ENCODE results near the gene SPNS3.
A peak's percentile ranks its signal among the peaks of the same experiment; 100 is the strongest.

The SPNS3 gene

DNA sequence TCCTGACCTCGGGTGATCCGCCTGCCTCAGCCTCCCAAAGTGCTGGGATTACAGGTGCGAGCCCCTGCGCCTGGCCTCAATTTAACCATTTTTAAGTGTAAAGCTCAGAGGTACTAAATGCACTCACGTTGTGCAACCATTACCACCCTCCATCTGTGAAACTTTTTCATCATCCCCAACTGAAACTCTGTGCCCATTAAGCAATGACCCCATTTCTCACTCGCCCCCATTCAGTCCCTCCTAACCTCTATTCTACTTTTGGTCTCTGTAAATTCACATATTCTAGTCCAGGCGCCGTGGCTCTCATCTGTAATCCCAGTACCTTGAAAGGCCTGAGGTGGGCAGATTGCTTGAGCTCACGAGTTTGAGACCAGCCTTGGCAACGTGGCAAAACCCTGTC, 8.3 kb upstream of the SPNS3 start:
- Histone ChIP-seq H3K4me3 (no peak overlapping the region), H3K27ac (no peak overlapping the region)

DNA sequence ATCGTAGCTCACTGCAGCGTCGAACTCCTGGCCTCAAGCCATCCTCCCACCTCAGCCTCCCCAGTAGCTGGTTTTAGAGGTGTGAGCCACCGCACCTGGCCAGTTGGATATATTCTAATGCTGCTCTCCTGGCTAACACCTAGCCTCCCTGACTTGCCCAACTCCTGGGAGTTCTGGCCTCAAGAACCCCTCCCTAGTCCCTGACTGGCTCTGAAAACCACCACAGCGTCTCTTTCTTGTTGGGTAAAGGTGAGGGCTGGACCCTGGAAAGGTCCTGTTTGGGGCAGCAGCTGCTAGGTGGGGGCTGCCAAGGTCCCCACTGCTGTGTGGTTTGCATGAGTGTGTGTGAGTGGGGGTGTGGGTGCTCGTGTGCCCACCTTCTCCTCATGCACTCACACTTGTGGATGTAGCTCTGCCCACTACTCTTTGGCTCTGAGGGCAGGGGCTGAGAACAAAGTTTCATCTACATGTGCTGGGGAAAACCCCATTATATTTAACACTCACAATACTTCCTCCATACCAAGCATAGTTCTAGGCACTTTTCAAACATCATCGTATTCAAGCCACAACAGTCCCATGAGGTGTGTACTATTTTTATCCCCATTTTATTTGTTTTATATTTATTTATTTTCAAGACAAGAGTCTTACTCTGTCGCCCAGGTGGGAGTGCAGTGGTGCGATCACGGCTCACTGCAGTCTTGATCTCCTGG, 7.1 kb upstream of the SPNS3 start:
- no peak overlapping the region for H3K27ac ChIP-seq
- no peak overlapping the region for H3K4me3 ChIP-seq

DNA sequence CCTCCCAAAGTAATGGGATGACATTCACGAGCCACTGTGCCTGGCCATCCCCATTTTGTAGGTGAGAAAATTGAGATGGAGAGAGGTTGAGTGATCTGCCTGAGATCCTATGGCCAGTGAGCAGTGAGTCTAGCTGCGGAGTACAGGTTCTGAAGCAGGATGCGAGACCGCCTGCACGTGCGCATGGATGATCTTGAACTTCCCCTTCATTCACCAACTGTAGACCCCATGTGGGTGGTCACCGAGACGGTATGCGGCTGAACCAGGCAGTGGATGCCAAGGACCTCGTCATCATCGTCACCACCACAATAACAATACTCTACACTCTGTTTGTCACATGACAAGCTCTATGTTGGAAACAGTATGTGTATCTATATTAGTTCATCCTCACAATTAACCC, 6.2 kb upstream of the SPNS3 start:
- Histone ChIP-seq H3K27ac (no peak overlapping the region), H3K4me3 (no peak overlapping the region)

DNA sequence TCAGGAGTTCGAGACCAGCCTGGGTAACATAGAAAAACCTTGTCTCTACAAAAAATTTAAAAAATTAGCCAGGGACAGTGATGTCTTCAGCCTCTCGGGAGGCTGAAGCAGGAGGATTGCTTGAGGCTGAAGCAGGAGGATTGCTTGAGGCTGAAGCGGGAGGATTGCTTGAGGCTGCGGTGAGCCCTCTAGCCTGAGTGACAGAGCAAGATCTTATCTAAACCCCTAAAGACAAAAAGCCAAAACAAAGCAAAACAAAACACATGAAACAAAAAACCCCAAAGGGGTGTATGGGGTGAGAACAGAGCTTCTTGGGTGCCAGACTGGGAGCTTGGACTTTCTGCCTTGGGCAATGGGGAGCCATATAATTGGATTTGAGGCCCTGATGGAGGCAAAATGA, 2.6 kb downstream of the SPNS3 start:
- Histone ChIP-seq H3K27ac (peak overlapping the region in 3 of 21 experiments; percentile 16 to 58 (median 30)), H3K4me3 (no peak overlapping the region)

DNA sequence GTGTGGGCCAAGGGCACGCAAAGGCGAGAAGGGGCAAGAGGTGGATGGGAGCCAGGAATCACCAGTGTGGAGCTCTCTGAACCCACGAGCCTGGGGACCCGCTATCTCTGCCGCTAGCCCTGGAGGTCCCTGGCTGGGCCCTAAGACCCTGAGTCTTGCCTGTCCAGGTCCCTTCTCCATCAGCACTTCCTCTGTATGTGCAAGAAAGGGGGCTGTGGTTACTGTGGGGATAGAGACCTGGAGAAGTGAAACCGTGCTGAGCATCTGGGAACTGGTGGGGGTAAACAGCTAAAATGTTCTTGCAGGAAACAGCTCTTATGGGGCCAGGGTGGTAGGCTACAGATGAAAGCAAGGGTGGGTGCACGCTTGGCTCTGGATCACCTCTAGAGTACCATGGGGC, 3.1 kb downstream of the SPNS3 start:
- H3K27ac ChIP-seq, result peak overlapping the region in 2 of 21 experiments; percentile 30 to 58
- H3K4me3 ChIP-seq, result no peak overlapping the region

DNA sequence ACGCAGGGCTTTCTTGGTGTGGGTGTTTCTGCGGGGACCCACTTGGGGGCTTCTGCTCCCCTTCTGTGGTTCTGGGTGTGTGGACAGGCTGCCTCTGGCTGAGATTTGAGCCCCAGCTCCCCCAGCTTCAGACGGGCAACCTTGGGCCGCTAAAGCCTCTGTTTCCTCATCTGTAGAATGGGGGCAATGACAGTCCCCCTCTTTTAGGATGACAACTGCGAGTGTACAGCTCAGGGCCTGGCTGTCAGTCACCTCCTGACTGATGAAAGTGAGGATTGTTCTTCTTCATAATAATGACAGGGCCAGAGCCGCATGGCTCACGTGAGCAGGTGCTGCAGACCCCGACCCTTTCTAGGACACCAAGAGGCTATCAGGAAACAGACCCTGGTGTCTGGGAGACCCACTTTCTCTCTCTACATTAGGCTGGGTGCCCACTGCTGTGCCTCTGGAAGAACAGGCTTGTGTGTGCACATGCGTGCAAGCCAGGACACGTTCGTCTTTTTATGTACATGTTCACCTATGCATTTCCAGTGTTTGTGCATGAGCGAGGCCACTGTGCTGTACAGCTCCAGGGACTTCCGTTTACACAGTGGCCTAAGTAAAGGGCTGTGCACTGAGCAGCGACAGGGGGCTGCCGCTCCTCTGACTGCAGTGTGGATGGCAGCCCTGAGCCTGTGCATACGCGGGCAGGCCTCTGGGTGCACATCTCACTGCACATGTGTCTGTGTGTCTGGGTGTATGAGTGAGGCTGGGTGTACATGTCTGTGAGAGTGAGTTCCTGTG, 4.6 kb downstream of the SPNS3 start:
- no peak overlapping the region for H3K4me3 ChIP-seq

DNA sequence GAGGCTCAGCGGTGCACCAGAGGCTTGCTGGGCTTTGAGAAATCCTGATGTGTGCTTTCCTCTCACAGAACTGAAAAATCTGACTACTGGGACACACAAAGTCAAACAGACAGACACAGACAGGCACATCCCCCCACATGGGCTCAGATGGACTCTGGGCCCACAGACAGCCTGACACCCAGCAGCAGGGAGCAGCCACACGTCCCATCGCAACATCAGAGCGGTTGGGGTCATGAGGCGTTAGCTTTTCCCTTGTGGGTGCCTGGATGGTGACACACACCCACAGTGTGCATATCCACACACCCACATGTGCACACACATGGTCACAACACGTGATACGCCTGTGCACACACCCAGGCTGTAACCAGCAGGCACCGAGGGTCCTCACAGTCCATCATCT, 6.3 kb downstream of the SPNS3 start:
- Histone ChIP-seq H3K27ac (no peak overlapping the region), H3K4me3 (no peak overlapping the region)

More for the DNA sequence above, 4.6 kb downstream of the SPNS3 start:
- H3K27ac ChIP-seq, result no peak overlapping the region

DNA sequence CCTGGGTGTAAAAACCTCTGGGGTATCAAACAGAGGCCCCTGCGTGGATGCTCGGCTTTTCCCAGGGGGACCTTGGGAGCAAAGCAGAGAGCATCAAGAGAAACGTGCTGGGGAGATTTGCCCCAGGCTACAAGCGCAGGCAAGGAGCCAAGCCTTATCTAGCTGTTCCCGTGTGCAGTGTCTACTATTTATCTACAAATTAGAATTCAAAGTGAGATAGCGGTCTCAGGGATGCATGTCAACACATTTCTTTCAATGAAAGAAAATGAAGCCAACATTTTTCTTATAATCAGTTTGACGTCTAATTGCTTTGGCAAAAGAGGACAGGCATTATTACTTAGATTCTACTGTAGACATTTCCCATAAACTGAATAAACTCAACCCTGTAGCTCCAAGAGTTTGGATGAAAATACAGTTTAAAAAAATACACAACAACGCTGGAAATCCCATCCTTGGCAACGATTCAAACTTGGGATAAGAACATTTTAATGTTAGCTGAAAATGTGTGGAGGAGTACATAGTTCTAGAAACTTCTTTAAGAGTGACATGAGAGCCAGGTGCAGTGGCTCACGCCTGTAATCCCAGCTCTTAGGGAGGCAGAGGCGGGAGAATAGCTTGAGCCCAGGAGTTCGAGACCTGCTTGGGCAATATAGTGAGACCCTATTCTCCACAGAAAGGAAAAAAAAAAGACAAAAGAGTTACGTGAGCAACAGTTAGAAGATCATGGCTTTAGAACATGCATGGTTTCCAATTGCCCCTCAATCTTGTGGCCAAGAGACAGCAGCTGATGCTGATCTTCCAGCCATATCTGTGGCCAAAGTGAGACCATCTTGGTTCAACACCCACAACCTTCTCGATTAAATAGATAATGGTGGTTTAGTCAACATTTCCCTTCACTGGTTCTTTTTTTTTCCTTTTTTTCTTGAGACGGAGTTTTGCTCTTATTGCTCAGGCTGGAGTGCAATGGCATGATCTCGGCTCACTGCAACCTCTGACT, 7.2 kb downstream of the SPNS3 start:
- H3K27ac ChIP-seq, result no peak overlapping the region
- H3K4me3 ChIP-seq, result no peak overlapping the region

DNA sequence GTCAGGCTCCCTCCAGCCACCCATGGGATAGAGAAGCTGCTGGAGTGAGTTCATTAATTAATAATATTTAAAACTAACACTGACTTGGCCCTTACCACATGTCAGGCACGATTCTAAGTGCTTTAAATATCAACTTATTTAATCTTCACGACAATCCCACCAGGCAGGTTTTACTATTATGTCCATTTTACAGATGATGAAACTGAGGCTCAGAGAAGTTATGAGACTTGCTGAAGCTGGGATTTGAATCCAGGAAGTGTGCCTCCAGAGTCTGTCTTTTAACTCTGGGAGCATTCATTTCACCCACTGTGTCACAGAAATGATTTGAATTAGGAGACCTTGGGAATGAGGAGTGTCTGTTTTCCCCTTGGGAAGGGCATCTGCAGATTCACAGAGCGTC, 8.8 kb downstream of the SPNS3 start:
- Histone ChIP-seq H3K4me3 (no peak overlapping the region), H3K27ac (no peak overlapping the region)

DNA sequence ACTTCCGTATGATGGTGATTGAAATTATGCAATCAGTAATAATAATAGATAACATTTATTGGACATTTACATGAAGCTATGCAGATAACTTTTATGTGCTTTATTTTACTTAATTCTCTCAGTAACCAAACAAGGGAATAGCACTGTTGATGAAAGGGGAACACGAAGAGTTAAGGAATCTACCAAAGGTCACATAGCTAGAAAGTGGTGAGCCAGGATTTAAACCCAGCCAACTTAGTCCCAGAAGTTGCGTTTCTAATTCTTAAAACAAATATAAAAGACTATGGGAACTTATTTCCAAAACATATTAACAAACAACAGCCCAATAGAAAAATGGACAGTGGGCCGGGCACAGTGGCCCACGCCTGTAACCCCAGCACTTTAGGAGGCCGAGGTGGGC, 9.7 kb downstream of the SPNS3 start:
- no peak overlapping the region for H3K27ac ChIP-seq

GRCh38 chr17:4444782-4445473, 11.2 kb downstream of the SPNS3 start:
- Histone ChIP-seq H3K4me3 (no peak overlapping the region), H3K27ac (no peak overlapping the region)

More for the DNA sequence above, 9.7 kb downstream of the SPNS3 start:
- H3K4me3 ChIP-seq, result no peak overlapping the region

DNA sequence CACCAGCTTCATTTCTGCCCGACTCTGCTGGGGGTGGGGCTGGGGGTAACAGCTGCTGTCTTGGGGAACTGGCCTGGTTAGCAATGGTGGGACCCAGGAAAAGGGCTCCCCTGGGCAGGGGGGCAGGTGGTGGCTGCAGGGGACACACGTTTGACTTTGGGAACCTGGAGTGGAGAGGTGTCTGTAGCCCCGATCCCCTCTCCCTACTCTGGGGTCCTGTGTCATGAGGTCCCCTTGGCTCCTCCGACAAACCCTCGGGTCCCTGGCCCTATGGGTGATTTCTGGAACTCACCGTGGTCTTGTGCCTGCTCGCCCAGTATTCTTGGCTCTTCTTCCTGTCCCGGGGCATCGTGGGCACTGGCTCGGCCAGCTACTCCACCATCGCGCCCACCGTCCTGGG, 12.0 kb downstream of the SPNS3 start:
- Histone ChIP-seq H3K4me3 (no peak overlapping the region), H3K27ac (peak overlapping the region in 1 of 21 experiments; percentile 5)

DNA sequence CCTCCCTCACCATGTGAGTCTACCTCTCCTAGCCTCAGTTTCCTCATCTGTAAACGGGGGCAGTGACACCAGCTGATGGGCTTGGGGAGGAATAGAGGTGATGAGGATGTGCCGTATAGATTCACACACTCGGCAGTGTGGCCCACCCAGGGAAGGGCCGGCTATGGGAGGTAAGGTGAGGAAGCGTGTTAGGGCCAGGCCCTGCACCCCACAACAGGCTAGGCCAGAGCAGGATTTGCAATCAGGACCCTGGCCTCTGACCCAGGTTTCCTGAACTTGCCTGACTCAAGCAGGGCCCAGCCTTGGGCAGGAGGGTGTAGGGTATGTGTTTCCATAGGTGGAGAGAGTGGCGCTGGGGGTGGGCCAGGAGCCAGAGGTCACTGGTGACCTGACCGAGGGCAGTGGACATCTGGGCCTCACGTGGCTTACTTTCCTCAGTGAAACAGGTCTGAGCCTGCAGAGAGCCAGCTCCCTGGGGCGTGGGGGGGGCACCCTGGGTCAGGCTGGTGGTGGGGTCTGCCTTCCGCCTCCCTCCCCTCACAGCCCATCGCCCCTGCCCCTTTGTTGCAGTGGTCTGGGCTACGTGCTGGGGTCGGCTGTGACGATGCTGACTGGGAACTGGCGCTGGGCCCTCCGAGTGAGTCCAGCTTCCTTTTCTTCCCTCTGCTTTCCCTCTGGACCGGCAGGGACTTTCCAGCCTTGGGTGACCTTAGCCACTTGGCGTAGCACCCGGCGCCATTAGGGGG, 12.8 kb downstream of the SPNS3 start:
- no peak overlapping the region for H3K4me3 ChIP-seq
- peak overlapping the region in 5 of 21 experiments; percentile 5 to 37 (median 17) for H3K27ac ChIP-seq

- Histone ChIP-seq H3K27ac (peak overlapping the region in 4 of 21 experiments; percentile 10 to 54 (median 30)), H3K4me3 (no peak overlapping the region)
Measured at GRCh38 chr17:4448197-4448980, 14.6 kb downstream of the SPNS3 start.

DNA sequence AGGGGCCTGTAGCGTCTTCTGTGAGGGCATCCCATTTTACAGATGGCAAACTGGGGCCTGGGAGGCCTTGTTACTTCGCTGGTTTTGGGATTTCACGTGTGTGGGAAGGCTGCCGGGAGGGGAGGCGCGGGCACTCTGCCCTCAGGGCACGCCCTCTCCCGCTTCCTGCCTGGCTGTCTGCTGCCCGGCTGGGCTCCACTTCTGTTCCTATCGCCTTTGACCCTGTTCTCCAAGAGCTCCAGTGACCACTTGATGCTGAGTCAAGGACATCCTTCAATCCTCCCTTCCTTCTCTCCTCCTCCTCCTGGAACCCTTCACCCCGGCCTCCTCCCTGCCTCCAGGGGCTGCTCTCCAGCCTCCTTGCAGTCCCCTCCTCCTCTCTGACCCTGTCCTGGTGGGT, 16.0 kb downstream of the SPNS3 start:
- Histone ChIP-seq H3K4me3 (no peak overlapping the region), H3K27ac (peak overlapping the region in 1 of 21 experiments; percentile 46)

DNA sequence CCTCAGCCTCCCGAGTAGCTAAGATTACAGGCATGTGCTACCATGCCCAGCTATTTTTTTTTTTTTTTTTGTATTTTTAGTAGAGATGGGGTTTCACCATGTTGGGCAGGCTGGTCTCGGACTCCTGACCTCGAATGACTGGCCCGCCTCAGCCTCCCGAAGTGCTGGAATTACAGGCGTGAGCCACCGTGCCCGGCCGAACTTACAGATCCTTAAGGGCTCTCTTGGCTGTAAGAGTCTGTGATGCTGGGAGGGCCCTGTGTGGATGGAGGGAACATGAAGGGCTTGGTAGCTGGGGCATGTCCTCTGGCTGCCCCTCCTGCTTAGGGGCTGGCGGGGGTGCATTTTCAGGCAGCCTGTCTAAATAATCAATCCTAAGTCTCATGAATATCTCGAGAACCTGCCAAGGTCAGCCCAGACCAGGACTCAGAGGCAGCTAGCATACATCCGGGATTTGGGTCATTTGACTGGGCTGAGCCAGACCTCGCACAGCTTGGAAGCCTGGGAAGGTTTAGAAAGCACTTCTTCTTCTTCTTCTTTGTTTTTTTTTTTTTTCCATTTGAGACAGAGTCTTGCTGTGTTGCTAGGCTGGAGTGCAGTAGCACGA, 17.1 kb downstream of the SPNS3 start:
- Histone ChIP-seq H3K27ac (no peak overlapping the region), H3K4me3 (no peak overlapping the region)

- Histone ChIP-seq H3K27ac (no peak overlapping the region), H3K4me3 (no peak overlapping the region)
Measured at GRCh38 chr17:4453812-4454591, 20.3 kb downstream of the SPNS3 start.

Measured in skin epidermis (tissue), 12 donors.